ENCODE data around the gene SIRT7. TPM values are rescaled to one million over a fixed set of nuclear protein-coding genes. Genes with fewer than 3 reads are reported as not detected.
"Not testable (repeated sequence)": the region's sequence is repeated elsewhere in the genome, so short reads cannot be mapped to it uniquely, and the experiment has no call there.

SIRT7 gene
- total RNA-seq, 1 donor from 2014 or later, result 8.3 TPM

DNA sequence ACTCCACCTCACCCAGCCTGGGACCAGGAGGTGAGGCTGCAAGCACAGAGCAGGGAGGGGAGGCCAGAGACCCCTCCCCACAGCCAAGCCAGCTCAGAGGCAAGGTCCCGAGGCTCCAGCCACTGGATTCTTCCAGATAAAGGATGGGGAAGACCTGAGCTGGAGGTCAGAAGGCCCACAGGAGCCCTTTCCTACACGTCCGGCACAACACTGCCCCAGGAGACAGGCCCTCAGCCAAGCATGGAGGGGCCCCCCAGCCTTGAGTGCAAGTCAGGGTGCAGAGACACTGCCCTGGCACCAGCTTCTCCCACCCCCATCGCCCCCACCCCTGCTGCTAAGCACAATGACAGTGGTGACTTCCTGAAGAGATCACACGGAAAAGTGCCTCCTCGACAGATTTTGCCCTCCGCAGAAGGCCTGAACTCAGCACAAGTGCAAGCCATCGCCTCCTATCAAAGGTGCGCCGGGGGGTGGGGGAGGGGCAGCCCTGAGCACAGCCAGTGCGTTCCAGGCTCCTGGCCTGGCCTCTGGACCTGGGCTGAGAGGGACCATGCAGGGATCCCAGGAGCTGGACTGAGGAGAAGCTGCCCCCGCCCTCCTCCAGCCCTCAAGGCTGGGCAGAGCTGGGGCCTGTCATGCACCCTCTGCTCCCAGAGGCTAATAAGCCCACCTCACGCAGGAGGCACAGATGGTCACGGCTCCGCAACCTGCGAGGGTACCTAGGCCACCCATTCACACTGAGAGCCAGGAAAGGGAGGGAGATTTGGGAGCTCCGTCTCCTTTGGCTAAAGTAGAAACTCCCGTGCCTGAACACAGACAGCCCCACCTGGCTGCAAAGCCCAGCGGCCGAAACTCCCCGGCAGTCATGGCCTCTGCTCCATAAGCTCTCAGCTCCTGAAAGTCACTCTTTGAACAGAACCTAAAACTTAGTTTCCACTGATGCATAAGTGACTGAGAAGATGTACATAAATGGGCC, 6.9 kb upstream of the SIRT7 start:
- intact Hi-C loops (cut with DNase I), result loop anchor here (5.0 kb wide), 1 partner anchor 53 kb away; the partner anchor contains the start of gene ARHGDIA
- no peak for DNase-seq (ENCODE audit: low spot score)

DNA sequence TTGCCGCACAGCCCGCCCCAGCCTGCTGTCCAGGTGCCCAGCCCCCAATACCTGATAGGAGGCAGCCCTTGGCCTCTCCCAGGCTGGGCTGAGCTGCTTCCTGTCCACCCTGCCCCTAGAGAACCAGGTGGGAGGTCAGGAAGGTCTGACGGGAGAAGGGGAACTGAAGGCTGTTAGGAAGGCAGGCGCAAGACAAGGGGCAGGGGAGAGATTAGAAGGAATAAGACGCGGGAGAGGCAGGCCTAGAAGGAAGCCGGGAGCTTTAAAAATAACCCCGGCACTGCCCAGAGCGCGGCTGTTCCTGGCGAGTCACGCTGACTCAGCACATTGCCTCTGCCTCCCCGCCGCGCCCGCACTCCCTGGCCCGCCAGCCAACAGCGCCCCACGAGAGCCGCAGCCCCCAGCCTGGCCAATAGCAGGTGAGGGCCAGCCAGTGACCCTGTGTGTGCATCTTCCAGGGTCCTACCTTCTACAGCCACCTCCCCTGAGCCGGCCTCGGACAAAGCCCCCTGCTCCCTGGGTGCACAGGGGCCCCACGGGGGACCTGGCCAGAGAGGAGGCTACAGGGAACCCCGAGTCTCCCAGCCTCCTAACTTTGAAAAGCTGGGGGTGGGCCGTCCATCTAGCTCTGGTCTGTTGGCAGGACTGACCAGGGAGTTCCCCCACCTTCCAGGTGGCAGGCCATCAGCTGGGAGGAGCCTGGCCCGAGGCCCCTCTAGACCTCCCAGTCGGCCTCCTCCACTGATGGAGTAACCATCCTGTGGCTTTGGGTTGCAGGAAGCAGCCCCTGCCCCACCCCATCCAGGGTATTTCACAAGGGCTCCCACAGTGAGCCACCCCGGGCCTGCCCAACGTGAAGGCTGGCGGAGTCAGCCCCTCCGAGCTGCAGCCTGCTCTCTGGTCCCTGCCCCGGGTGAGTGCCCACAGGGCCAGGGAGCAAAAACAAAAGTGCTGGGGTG, 5.6 kb upstream of the SIRT7 start:
- DNase-seq (ENCODE audit: low spot score), result peak; percentile 95
- intact Hi-C loops (cut with DNase I), result no loop called here

DNA sequence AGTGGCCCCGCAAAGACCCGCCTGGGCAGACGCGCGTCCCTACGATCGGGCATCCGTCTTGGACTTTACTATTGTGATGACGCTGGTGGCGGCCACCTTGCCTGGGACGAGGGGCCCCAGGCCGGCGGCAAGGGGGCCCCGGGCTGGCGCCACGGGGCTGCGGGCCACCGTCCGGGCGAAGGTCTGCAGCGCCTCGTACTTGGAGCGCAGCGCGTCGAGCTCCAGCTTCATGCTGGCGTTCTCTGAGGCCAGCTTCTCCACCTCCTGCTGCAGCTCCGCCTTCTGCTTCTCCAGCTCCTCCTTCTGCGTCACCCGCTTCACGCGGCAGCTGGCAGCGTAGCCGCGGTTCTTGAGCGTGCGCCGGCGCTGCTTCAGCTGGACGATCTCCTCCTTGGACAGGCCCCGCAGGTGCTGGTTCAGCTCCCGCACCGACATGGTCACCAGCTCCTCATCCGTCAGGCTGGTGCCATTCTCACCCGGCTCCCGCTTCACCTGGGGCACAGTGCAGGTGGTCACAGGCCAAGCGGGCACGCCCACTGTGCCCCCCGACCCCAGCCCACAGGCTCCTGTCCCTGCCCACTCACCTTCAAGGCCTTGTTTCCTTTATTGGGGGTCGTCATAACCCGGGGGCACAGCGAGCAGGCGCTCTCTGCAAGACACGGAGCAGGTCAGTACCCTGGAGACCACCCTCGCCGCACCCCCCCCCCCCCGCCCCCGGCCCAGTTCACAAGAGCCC, 4.8 kb upstream of the SIRT7 start:
- no peak for DNase-seq (ENCODE audit: low spot score)
- intact Hi-C loops (cut with DNase I), result no loop called here

DNA sequence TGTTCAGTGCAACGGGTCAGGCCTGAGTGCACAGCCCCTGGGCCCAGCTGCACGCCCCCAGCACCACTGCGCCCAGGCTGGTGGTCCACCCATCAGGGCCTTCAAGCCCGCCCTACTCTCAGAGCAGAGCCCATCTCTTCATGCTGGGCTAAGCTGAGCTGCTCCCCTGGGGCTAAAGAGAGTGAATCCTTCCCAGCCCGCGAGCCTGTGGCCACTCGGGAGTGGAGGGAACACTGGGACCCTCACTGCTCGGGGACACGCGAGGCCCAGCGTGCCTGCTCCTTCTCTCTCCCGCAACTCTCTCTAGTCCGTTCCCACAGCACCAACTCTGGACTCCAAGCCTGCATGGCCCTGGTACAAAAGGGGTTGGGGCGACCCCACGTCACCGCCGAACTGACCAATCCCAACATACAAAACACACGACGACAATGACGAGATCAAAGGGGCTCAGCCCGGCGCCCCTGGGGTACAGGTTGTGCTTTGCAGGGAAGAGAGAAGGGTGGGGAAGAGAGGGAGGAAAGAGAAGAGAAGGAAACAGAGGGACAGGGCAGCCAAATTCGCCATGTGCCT, 4.1 kb upstream of the SIRT7 start:
- intact Hi-C loops (cut with DNase I), result no loop called here
- DNase-seq (ENCODE audit: low spot score), result no peak

DNA sequence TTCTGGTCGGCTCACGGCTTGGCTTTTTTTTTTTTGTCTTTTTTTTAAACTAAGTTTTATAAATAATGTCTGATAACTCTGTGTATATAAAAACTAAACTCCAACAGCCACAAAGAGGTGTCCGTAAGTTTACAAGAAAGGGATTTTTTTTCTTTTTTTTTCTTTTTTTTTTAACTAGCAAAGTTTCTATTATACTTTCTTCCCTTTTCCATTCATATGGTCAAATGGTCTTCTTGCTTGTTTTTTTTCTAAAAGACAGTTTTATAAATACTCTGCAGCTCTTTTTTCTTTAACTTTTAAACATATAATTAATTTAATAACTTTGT, 3.5 kb upstream of the SIRT7 start:
- DNase-seq (ENCODE audit: low spot score), result no peak
- intact Hi-C loops (cut with DNase I), result no loop called here

DNA sequence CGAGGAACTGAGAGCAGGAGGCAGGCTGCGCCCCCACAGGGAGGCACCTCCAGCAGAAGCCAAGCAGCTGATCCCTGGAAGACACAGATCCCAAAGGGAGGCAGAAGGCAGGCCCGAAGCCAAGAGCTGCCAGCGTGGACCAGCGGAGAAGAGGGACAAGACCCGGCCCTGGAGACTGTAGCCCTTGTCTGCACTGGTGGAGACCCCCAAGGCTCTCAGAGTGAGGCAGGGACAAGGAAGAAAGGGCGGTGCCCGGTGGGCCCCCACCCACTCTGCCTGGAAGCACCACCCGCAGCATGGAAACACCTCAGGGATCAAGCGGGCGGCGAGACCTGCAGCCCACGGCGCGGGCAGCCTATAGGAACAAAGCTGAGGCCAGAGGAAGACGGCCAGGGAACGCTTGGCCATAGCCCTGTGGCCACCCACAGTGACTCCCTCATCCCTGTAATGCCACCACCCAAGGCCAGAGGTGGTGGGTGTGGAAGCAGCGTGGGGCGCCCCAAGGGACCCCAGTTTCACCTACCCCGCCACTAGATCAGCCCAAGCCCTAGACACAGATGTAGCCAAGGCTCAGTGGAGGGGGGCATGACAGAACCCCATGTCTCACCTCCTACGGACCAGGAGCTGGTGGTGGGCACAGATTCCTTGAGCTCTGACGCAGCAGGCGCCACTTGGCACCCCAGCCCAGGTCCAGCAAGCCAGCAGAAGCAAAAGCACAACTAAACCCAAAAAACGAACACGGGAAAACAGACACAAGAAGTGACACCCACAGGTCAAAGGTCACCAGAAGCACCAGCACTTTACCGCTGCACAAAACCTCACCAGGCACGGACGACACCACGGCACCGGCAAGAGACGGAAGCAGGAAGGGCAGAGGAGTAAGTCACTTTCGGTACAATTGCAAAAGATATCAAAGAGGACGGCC, 2.9 kb upstream of the SIRT7 start:
- intact Hi-C loops (cut with DNase I), result no loop called here
- no peak for DNase-seq (ENCODE audit: low spot score)

DNA sequence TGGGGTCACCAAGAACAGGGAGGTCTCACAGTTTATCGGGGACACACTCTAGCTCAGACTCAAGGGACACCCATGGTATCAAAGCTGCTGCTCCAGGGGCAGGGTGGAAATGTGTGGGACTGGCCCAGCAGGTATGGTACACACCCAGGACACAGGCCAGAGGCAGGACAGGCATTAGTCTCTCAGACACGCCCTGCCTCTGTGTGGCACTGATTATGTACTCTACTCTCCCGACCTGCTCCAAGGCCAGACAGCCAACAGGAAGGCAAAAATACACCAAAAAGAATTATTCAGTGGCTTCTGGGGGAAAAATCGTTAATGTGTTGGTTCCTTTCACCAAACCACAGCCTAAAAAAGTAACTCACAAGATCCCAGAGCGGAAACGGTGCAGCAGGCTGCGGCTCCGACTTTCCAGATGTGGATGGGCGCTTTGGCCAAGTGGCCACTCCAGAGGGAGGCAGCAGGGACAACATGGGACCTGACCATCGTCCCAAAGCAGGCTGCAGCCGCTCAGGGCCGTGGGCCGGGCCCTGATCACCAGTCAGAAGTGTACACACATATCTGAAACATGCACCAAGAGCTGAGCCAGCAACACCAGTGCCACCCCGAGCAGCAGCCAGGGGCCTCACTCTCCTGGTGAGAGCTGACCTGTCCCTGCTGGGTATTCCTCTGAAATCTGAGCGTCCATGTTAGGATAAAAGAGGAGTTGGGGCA, 1.0 kb upstream of the SIRT7 start:
- intact Hi-C loops (cut with DNase I), result no loop called here
- no peak for DNase-seq (ENCODE audit: low spot score)

DNA sequence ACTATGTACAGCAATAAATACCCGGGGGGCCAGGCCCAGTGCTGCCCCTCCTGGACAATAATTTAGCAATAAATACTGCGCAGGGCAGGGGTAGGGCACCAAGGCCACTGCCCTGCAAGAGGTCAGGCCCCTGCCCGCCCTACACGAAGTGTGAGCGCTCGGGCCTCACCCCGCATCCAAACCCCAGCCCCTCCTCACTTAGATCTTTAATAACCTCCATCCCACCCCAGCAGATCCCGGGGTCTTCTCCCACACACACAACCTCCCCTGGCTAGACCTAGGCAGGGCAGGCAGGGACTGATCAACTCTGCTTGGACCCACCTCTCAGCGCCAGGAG, 325 bp upstream of the SIRT7 start:
- intact Hi-C loops (cut with DNase I); DNase-seq (ENCODE audit: low spot score): not testable (repeated sequence)

DNA sequence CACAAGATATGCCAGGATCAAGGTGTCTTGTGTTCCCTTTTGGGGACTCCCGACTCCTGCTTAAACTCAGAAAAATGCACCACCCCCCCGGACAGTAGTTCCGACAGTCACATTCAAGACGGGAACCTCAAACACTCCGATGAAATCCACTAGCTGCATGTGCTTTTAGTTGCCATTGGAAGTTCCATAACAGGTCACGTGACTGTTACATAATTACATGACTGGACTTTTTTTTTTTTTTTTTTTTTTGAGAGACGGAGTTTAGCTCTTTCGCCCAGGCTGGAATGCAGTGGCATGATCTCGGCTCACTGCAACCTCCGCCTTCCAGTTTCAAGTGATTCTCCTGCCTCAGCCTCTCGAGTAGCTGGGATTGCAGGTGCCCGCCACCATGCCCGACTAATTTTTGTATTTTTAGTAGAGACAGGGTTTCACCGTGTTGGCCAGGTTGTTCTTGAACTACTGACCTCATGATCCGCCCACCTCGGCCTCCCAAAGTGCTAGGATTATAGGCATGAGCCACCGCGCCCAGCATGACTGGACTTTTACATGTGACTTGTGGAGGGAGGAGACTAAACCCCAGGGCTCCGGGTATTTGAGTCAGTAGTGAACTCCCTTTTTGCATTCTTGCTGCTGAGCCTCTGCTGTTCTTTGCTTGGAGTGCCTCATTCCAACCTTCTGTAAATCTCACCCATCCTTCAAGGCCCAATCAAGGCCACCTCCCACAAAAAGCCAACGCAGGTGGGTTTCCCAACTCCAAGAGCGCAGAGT, 1.6 kb downstream of the SIRT7 start:
- no peak for DNase-seq (ENCODE audit: low spot score)
- intact Hi-C loops (cut with DNase I), result no loop called here

DNA sequence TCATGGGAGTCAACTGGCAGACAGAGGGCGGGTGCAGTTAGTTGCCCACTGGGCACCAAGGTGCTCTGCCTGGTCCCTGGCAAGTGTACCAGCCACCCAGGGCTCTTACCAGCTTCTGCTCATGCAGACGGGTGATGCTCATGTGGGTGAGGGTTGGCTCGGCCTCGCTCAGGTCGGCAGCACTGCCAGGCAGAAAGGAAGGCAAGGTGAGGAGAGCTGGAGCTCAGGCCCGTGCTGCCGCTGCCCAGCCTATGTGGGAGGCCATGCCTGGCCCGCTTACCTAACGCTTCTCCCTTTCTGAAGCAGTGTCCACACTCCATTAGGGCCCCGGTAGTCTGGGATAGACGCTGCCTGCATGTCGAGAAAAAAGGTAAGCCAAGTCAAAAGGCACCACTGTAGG, 2.6 kb downstream of the SIRT7 start:
- intact Hi-C loops (cut with DNase I), result no loop called here
- DNase-seq (ENCODE audit: low spot score), result no peak

DNA sequence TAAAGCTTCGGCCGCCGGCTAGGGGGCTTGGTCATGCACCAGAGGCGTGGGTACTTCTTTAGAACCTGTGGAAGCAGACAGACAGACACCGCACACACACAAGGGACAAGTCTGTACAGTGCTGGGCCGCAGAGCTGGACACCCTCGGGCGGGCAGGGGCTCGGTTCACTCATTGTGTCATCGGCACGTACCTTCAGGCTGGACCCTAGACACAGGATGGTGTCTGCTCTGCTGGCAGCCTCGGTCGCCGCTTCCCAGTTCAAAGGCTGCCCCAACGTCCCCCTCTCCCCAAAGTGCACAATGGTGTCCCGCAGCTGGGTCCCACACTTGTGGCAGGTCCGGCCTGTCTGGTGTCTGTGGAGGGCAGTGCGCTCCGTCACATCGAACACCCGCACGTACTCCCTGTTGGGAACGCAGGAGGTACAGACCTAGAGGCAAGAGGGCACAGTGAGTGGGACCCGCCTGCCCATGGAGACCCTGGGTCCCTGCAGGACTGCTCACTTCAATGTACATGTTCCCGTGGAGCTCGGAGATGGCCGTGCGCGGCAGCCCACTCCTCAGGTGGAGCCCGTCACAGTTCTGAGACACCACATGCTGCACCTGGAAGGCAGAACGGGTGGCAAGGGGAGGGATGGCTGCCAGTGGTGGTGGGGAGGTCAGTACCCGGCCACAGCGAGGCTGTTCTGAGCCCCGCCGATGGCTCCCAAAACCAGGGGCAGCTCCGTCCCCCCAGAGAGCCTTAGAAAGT, 3.7 kb downstream of the SIRT7 start:
- intact Hi-C loops (cut with DNase I), result no loop called here
- no peak for DNase-seq (ENCODE audit: low spot score)

DNA sequence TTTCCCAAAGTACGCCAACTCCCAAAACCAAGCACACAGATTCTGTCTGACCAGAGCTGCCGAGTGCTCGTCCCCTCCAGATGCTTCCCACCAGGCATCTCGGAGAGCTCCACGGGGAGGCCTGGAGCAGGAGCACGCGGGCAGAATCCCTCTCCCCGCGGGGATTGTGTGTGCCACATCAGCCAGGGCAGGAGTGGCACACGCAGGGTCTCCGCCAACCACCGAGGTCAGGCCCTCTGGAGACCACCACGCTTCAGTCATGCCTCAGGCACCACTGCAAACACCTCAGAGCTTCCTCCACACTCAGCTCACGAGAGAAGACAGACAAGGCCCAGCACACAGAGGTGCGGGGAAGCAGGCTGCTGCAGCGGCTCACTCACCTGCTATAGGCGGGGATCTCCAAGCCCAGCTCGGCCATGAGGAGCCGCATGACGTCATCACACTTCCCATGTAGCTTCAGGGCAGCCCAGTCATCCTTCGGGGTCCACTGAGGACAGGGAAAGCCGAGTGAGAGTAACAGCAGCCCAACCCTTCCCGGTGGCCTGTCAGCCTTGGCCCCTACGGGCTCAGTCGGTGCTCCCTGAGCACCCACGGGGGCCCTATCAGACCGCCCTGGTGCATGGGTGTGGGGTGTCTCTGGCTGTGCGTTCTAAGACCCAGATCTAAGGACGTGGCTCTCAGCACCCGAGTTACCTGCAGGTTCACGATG, 4.4 kb downstream of the SIRT7 start:
- intact Hi-C loops (cut with DNase I), result no loop called here
- DNase-seq (ENCODE audit: low spot score), result no peak

DNA sequence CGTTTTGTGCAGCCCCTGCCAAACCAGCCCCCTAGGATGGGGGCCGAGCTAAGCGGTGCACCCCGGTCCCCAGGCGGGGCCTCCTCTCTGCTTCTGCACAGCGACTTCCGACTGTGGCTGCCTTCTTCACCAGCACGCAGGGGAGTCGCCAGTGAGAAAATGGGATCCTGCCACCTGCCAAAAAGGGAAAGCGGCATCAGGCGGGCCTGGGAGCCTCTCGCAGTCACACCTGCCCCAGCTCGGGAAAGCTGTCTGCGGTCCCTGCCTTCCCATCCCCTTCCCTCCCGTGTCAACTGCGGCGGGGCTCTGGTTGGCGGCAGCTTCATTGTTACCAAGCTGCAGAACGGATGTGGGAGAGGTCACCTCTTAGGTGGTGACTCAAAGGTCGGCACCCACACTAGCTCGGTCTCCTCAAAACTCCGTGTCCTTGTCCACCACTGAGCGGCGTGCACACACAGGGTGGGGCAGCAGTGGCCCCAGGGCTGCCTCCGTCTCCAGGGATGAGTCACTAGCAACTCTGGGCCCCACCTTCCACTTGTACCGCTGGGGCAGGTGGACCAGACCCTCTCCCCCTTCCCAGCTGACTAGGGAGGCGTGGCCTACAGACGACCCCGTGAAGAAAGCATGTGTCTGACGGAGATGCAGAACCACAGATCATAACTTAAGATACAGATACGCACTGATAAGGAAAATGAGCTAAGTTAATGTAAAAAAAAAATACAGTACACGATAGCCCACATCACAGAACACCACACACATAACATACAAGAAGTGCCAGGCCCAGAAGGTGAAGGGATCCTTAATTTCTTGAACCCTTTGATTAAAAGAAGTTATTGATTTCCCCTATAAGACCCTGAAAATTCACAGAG, 5.3 kb downstream of the SIRT7 start:
- intact Hi-C loops (cut with DNase I), result no loop called here
- no peak for DNase-seq (ENCODE audit: low spot score)

DNA sequence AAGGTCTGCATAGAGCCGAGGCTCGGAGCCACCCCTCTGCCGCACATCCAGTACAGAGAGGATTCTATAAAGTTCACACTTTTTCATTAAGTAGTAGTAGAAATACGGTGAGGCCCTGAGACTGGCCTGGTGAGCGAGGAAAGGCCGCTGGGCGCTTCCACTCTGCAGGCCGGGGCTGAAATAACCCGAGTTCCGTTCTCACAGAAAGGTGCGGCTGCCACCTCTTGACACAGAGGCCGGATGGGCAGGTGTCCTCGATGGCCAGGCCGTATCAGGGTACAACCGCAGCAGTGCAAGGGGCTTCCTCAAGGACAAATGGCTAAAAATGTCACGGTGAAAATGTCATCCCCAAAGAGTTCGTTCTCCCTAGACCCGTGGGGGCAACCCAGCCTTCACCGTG, 6.0 kb downstream of the SIRT7 start:
- no peak for DNase-seq (ENCODE audit: low spot score)
- intact Hi-C loops (cut with DNase I), result no loop called here
